HUES48 (cell line): Measurements from ENCODE around the gene DYNLL1.
"Not testable (repeated sequence)": the region's sequence is repeated elsewhere in the genome, so short reads cannot be mapped to it uniquely, and the experiment has no call there.

Experiments
- H3K27ac ChIP-seq: one replicate; pipeline ENCODE4 v1.7.0; 2013; ENCODE audit warnings: low read depth, low read length, inconsistent platforms
- H3K27me3 ChIP-seq: 2 replicates; pipeline ENCODE4 v1.6.1; 2013; ENCODE audit warnings: mild to moderate bottlenecking, low read length; ENCODE audit not compliant: control insufficient read depth, insufficient read depth
- H3K36me3 ChIP-seq: 2 replicates; pipeline ENCODE4 v1.6.1; 2013; ENCODE audit warnings: low read length; ENCODE audit not compliant: control insufficient read depth, insufficient read depth
- H3K4me1 ChIP-seq: 2 replicates; pipeline ENCODE4 v1.6.1; 2013; ENCODE audit warnings: mild to moderate bottlenecking, low read length; ENCODE audit not compliant: control insufficient read depth, insufficient read depth
- H3K4me3 ChIP-seq: 2 replicates; pipeline ENCODE4 v1.5.1; 2013; ENCODE audit warnings: mild to moderate bottlenecking, low read depth, low read length
- H3K9ac ChIP-seq: 2 replicates; pipeline ENCODE4 v1.6.1; 2013; ENCODE audit warnings: mild to moderate bottlenecking, low read depth, low read length, moderate library complexity
- H3K9me3 ChIP-seq: 2 replicates; pipeline ENCODE4 v1.6.1; 2013; ENCODE audit warnings: low read length; ENCODE audit not compliant: control insufficient read depth, insufficient read depth

DYNLL1 gene

GRCh38 chr12:120519324-120519723 is 23.4 kb downstream of the DYNLL1 start:
- not testable (repeated sequence) for H3K4me3 ChIP-seq, H3K4me1 ChIP-seq, H3K9ac ChIP-seq, H3K27me3 ChIP-seq, H3K9me3 ChIP-seq, H3K27ac ChIP-seq
- peaks cover 46% of the 10 kb centered on the region for H3K36me3 ChIP-seq

DNA sequence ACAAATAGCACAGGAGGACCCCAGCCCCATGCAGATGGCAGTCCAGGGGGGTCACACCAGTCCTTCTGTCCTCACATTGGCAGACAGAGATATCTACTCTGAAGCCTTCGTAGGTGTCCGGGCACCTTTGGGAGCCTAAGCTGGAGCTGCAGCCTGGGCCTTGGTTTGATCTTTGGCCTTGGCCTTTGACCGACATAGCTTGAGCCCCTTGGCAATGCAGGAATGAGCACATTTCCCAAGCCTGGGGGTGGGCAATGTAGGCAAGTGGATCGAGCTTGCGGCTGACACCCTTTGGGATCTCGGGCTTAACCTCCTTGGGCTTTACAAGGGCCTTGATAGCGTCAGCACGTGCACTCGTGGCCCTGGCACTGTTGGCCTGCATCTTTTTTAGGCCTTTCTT is 26.7 kb downstream of the DYNLL1 start:
- Histone ChIP-seq H3K9me3 (no peaks in the 10 kb centered on the region), H3K4me1 (no peaks in the 10 kb centered on the region), H3K27ac (no peak overlapping the region), H3K9ac (no peak overlapping the region), H3K36me3 (peaks cover 22% of the 10 kb centered on the region), H3K4me3 (no peak overlapping the region), H3K27me3 (no peaks in the 10 kb centered on the region)

DNA sequence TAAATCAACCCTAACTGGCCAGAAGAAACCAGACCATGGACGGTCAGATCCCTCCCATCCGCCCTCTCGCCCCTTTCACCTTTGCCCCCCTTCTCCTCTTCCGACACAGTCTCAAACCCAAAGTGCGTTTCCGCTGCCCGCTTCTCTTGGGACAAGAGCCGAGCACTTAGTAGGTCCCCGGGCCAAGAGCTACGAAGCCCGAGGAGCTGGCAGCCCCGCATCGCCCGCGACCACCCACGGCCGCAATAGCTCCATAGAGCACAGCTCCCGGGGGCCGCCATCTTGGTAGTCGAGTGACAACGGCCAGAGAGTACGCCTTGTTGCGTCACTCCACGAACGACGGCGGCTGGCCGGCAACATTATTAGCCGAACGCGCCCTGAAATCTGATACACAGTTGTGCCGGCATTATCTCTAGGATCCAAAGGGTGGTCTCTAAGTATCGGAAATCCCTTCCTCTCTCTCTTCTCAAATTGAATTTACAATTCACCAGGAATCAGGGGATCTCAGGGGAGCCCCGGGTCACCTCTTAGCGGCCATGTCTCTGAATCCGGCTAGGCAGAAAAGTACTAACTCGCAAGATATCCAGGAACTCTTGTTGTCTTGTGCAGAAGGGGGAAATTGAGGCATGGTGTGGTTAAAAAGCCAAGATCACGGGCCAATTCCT is 33.1 kb downstream of the DYNLL1 start, which contains the start of gene COQ5:
Gene COQ5 (minus strand): TSS at position 298 of the 665 bp plus-strand sequence. CDS start 17 bp downstream, at position 281.
- peak within 1 kb of the TSS; percentile 96 for H3K27ac ChIP-seq
- peaks cover 10% of the 10 kb centered on the region for H3K4me1 ChIP-seq
- no peaks in the 10 kb centered on the region for H3K9me3 ChIP-seq
- H3K36me3 ChIP-seq = 0 out of 2 replicates have a peak, but pooled peaks cover under 1% of the 10 kb centered on the region
- peak within 1 kb of the TSS; percentile 94 for H3K4me3 ChIP-seq
- H3K27me3 ChIP-seq = no peaks in the 10 kb centered on the region
- H3K9ac ChIP-seq = peak within 1 kb of the TSS; percentile 92

- Histone ChIP-seq H3K27ac (peak overlapping the region; percentile 96), H3K36me3 (no peaks in the 10 kb centered on the region), H3K9me3 (no peaks in the 10 kb centered on the region), H3K27me3 (no peaks in the 10 kb centered on the region), H3K4me1 (peaks cover 10% of the 10 kb centered on the region), H3K4me3 (peak overlapping the region; percentile 94), H3K9ac (peak overlapping the region; percentile 92)
These were observed 33.9 kb downstream of the DYNLL1 start for GRCh38 chr12:120529641-120530417.

DNA sequence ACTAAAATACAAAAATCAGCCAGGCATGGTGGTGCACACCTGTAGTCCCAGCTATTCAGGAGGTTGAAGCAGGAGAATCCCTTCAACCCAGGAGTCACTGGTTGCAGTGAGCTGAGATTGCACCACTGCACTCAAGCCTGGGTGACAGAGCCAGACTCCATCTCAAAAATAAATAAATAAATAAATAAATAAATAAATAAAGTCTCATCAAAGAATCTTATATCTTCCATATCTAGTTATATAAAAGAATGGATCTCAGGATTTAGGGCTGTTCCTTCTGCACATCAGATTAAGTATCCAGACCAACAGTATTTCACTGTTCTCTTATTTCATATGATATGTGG is 34.5 kb downstream of the DYNLL1 start:
- not testable (repeated sequence) for H3K36me3 ChIP-seq, H3K4me1 ChIP-seq, H3K9me3 ChIP-seq, H3K4me3 ChIP-seq, H3K27me3 ChIP-seq, H3K27ac ChIP-seq, H3K9ac ChIP-seq

DNA sequence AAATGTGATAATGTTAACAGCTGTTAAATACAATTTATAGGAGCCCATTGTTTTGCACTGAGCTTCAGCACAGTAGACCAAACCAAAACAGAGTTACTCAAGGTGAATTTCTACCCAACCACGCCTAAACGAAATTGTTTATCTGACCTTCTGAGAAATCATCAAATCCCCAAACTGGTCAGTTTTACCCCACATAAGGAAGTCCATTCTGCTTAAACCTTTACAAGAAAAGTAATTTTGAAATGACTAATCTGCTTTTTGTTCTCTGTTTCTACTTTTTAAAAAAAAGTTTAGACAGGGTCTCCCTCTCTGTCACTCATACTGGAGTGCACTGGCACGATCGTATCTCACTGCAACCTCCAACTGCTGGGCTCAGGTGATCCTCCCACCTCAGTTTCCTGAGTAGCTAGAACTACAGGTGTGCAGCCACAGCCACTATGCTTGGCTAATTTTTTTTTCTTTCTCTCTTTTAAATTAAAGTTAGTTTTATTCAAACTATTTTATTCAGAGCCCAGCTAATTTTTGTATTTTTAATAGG is 36.9 kb downstream of the DYNLL1 start:
- Histone ChIP-seq H3K4me3 (no peak overlapping the region), H3K36me3 (peaks cover 14% of the 10 kb centered on the region), H3K27me3 (no peaks in the 10 kb centered on the region), H3K9ac (no peak overlapping the region), H3K9me3 (no peaks in the 10 kb centered on the region), H3K4me1 (peaks cover 25% of the 10 kb centered on the region), H3K27ac (no peak overlapping the region)

DNA sequence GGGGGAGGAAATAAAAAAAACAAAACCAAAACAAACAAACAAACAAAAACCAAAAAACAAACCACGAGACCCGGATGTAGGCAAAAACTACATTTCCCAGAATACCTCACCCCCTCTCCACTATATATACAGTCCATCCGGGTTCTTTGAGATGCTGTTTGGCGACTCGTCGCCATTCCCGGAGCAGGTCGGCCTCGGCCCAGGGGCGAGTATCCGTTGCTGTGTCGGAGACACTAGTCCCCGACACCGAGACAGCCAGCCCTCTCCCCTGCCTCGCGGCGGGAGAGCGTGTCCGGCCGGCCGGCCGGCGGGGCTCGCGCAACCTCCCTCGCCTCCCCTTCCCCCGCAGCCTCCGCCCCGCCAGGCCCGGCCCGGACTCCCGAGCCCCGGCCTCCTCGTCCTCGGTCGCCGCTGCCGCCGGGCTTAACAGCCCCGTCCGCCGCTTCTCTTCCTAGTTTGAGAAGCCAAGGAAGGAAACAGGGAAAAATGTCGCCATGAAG is 38.3 kb downstream of the DYNLL1 start, which contains the start of gene RNF10:
Gene RNF10 (plus strand): TSS at position 154 of the 500 bp plus-strand sequence. CDS start 456 bp downstream, outside the sequence.
- Histone ChIP-seq H3K27me3 (no peaks in the 10 kb centered on the region), H3K9ac (peak within 1 kb of the TSS; percentile 75), H3K4me3 (peak within 1 kb of the TSS; percentile 75), H3K9me3 (no peaks in the 10 kb centered on the region), H3K4me1 (peaks cover 28% of the 10 kb centered on the region), H3K27ac (peak within 1 kb of the TSS; percentile 86), H3K36me3 (peaks cover 20% of the 10 kb centered on the region)

DNA sequence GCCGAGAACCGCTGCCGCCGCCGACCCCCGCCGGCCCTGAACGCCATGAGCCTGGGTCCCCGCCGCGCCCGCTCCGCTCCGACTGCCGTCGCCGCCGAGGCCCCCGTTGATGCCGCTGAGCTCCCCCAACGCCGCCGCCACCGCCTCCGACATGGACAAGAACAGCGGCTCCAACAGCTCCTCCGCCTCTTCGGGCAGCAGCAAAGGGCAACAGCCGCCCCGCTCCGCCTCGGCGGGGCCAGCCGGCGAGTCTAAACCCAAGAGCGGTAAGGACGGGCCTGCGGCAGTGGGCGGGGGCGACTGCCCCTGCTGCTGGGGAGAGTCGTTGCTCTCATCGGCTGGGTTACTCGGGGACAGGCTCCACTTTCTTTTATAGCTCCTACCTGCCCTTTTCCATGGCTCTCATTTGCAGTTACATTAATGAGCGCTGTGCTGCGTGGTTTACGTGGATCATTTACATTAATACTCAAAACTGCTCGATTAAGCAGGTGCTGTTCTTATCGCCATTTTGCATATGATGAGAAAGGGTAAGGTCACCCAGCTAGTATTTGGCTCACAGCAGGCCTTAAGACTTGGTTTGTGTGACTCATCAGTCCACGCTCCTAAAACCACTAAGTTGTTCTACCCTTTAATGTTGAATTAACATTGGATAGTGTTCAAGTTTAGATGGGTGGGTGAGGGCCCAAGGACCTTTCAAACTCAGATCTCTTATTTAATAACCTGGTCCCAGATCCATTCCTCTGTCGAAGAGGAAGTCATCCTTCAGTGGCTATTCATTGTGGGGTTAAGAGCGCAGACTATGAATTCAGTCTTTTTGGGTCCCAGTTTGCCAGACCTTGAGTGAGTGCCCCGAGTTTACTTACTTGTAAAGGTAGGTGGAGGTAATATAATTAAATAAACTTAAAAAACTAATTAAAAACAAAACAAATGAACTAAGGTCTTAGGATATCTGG is 39.1 kb downstream of the DYNLL1 start:
- H3K9me3 ChIP-seq = no peaks in the 10 kb centered on the region
- H3K27ac ChIP-seq = peak overlapping the region; percentile 86
- H3K4me3 ChIP-seq = peak overlapping the region; percentile 75
- peaks cover 21% of the 10 kb centered on the region for H3K4me1 ChIP-seq
- H3K9ac ChIP-seq = peak overlapping the region; percentile 75
- H3K27me3 ChIP-seq = no peaks in the 10 kb centered on the region
- peaks cover 24% of the 10 kb centered on the region for H3K36me3 ChIP-seq

GRCh38 chr12:120536064-120536791 is 40.3 kb downstream of the DYNLL1 start:
- Histone ChIP-seq H3K27ac (no peak overlapping the region), H3K27me3 (no peaks in the 10 kb centered on the region), H3K4me3 (peak overlapping the region; percentile 75), H3K4me1 (peaks cover 20% of the 10 kb centered on the region), H3K9ac (no peak overlapping the region), H3K9me3 (no peaks in the 10 kb centered on the region), H3K36me3 (peaks cover 27% of the 10 kb centered on the region)

DNA sequence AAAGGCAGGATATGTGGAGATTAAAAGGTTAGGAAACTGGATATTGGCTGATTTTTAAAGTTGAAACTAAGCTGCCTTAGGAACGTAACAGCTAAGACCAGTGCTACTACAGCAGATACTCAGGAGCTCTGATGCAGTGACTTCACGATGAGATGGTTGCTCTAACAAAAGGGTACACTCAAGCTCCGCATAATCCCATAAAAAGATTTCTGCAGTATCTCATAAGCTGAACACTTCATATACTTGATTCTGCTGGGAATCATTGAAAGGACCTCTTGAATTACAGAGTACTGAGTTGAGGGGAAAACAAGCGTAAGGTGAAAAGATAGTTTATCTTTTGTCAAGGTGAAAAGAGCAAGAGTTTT is 41.9 kb downstream of the DYNLL1 start:
- 0 out of 2 replicates have a peak overlapping the region, but pooled peaks have one; percentile 11 for H3K9ac ChIP-seq
- peaks cover 20% of the 10 kb centered on the region for H3K4me1 ChIP-seq
- no peak overlapping the region for H3K4me3 ChIP-seq

More for the DNA sequence above, 41.9 kb downstream of the DYNLL1 start:
- H3K36me3 ChIP-seq = peaks cover 27% of the 10 kb centered on the region
- H3K9me3 ChIP-seq = no peaks in the 10 kb centered on the region
- H3K27me3 ChIP-seq = no peaks in the 10 kb centered on the region
- H3K27ac ChIP-seq = peak overlapping the region; percentile 11
